Neural cell (in vitro differentiated cells): ENCODE measurements around the gene DNMT3L. TPM values are rescaled to one million over a fixed set of nuclear protein-coding genes. Genes with fewer than 3 reads are reported as not detected.
"Not testable (repeated sequence)": the region's sequence is repeated elsewhere in the genome, so short reads cannot be mapped to it uniquely, and the experiment has no call there.

Experiments used
- H2AFZ ChIP-seq: fragments of 200-600, 300-800 bp; sonication (generic), shearing (Covaris generic); 2 replicates; pipeline ENCODE4 v1.6.0; 2014; ENCODE audit warnings: low read depth, mild to moderate bottlenecking, antibody characterized with exemption, low read length, moderate library complexity
- H3F3A ChIP-seq: fragments of 200-600 bp; shearing (Covaris generic); 2 replicates; pipeline ENCODE4 v1.6.1; 2016; ENCODE audit warnings: mild to moderate bottlenecking, moderate library complexity, mixed read lengths, antibody characterized with exemption, low read length; ENCODE audit not compliant: insufficient read depth, poor library complexity, severe bottlenecking
- H3K27ac ChIP-seq: fragments of 200-600, 300-800 bp; sonication (generic), shearing (Covaris generic); 2 replicates; pipeline ENCODE4 v1.5.1; 2014; ENCODE audit warnings: mild to moderate bottlenecking, low read length, moderate library complexity
- H3K27me3 ChIP-seq: fragments of 300-800, 200-600 bp; sonication (generic), shearing (Covaris generic); 2 replicates; pipeline ENCODE4 v1.6.0; 2014; ENCODE audit warnings: mild to moderate bottlenecking, low read depth, low read length, moderate library complexity; ENCODE audit not compliant: insufficient read depth
- H3K36me3 ChIP-seq: fragments of 300-800, 200-600 bp; sonication (generic), shearing (Covaris generic); 2 replicates; pipeline ENCODE4 v1.5.1; 2014; ENCODE audit warnings: mild to moderate bottlenecking, antibody characterized with exemption, low read length, moderate library complexity; ENCODE audit not compliant: insufficient read depth
- H3K4me2 ChIP-seq: fragments of 300-800, 200-600 bp; sonication (generic), shearing (Covaris generic); 2 replicates; pipeline ENCODE4 v1.6.0; 2014; ENCODE audit warnings: mild to moderate bottlenecking, low read length
- H3K4me3 ChIP-seq: fragments of 300-800, 200-600 bp; sonication (generic), shearing (Covaris generic); 2 replicates; pipeline ENCODE4 v1.5.1; 2014; ENCODE audit warnings: mild to moderate bottlenecking, low read length, moderate library complexity
- H3K79me2 ChIP-seq: fragments of 200-600 bp; shearing (Covaris generic); replicated peaks from 2 replicates; pipeline ENCODE4 v1.6.0; 2014; ENCODE audit warnings: mild to moderate bottlenecking, low read length, moderate library complexity; ENCODE audit not compliant: insufficient read depth
- H3K9ac ChIP-seq: fragments of 300-800, 200-600 bp; sonication (generic), shearing (Covaris generic); 2 replicates; pipeline ENCODE4 v1.6.1; 2016; ENCODE audit warnings: mild to moderate bottlenecking, low read length, mixed read lengths
- H3K9me2 ChIP-seq: fragments of 200-600 bp; shearing (Covaris generic); 2 replicates; pipeline ENCODE4 v1.6.1; 2016; ENCODE audit warnings: mild to moderate bottlenecking, low read length, mixed read lengths; ENCODE audit not compliant: insufficient read depth
- H3K9me3 ChIP-seq: fragments of 200-600, 300-800 bp; sonication (generic), shearing (Covaris generic); 2 replicates; pipeline ENCODE4 v1.6.1; 2016; ENCODE audit warnings: mild to moderate bottlenecking, mixed run types, low read length, moderate library complexity, mixed read lengths
- H4K20me1 ChIP-seq: fragments of 200-600 bp; shearing (Covaris generic); 2 replicates; pipeline ENCODE4 v1.6.1; 2016; ENCODE audit warnings: mild to moderate bottlenecking, mixed run types; ENCODE audit not compliant: insufficient read depth
- polyA plus RNA-seq: library from polyadenylated mRNA; depleted of rRNA; stranded (reverse); fragments of >200 nt; gene quantifications from 2 replicates; pipeline ENCODE4 v1.2.3, GENCODE V29; 2014

Gene DNMT3L
- polyA plus RNA-seq, 1 donor from 2014 or later = not detected

DNA sequence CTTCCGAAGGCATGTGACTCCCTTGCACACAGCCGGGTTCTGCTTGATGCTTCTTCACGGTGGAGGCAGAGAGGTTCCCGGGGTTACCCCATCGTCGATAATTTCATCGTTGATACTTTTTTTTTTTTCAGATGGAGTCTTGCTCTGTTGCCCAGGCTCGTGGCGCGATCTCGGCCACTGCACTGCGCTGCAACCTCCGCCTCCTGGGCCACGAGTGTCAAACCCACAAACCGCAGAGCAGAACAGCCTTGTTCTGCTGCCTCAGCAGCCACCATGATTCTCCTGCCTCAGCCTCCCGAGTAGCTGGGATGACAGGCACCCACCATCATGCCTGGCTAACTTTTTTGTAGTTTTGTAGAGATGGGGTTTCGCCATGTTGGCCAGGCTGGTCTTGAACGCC is 41.0 kb downstream of the DNMT3L start:
- H3F3A ChIP-seq, H3K27ac ChIP-seq, H2AFZ ChIP-seq, H3K79me2 ChIP-seq, H3K36me3 ChIP-seq, H4K20me1 ChIP-seq, H3K4me2 ChIP-seq, H3K27me3 ChIP-seq, H3K4me3 ChIP-seq, H3K9ac ChIP-seq, H3K9me3 ChIP-seq, H3K9me2 ChIP-seq: not testable (repeated sequence)

- H3K27me3 ChIP-seq, H3K9ac ChIP-seq, H3K36me3 ChIP-seq, H2AFZ ChIP-seq, H3K79me2 ChIP-seq, H3F3A ChIP-seq, H3K27ac ChIP-seq, H3K4me3 ChIP-seq, H4K20me1 ChIP-seq, H3K9me3 ChIP-seq, H3K4me2 ChIP-seq, H3K9me2 ChIP-seq: not testable (repeated sequence)
Measured at GRCh38 chr21:44218461-44218860, 43.2 kb downstream of the DNMT3L start.

GRCh38 chr21:44211978-44212377 is 49.7 kb downstream of the DNMT3L start:
- H3K27me3 ChIP-seq, H4K20me1 ChIP-seq, H2AFZ ChIP-seq, H3K9ac ChIP-seq, H3K4me3 ChIP-seq, H3K9me2 ChIP-seq, H3K79me2 ChIP-seq, H3K9me3 ChIP-seq, H3K4me2 ChIP-seq, H3K36me3 ChIP-seq, H3K27ac ChIP-seq, H3F3A ChIP-seq: not testable (repeated sequence)

GRCh38 chr21:44211574-44211973 is 50.1 kb downstream of the DNMT3L start:
- not testable (repeated sequence) for H3K79me2 ChIP-seq, H2AFZ ChIP-seq, H3K9me3 ChIP-seq, H3K4me3 ChIP-seq, H3F3A ChIP-seq, H3K27ac ChIP-seq, H3K36me3 ChIP-seq, H3K4me2 ChIP-seq, H3K9me2 ChIP-seq, H3K9ac ChIP-seq, H4K20me1 ChIP-seq, H3K27me3 ChIP-seq

DNA sequence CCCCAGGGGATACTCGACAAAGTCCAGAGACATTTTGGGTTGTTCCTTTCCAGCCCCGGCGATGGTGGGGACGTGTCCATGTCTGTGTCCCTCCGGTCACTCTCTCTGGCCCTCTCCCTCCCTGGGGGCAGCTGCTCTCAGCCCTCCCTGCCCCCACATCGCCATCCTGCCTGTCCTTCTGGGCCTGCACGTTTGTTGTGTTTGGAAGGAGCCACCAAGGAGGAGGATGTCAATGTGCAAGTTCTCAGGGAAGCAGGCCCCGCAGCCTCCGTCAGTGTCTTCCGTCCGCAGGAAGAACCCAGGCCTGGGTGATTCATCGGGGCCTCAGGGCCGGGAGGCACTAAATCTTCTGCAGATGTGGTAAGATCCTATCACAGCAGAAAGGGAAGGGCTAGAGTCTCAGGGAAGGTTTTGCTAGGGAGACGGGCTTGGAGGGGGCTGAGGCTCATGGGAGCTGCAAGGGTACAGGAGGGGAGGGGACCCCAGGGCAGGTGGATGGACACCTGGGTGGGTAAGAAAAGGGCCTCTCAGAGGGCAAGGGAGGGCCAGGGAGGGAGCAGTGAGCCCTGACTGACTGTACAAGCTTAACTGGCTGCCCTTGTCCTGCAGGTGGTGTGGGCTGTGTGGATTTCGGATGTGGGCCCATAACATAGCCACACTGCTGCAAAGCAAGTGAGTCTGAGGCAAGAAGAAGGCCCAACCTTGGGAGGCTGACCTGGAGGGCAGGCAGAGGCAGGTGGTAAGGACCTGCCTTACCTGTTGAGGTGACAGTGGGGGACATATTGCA is 53.6 kb downstream of the DNMT3L start:
- not testable (repeated sequence) for H3K9me2 ChIP-seq, H3K4me3 ChIP-seq, H3F3A ChIP-seq, H3K27me3 ChIP-seq, H3K9me3 ChIP-seq, H4K20me1 ChIP-seq, H3K27ac ChIP-seq, H3K79me2 ChIP-seq, H2AFZ ChIP-seq, H3K9ac ChIP-seq, H3K4me2 ChIP-seq, H3K36me3 ChIP-seq

DNA sequence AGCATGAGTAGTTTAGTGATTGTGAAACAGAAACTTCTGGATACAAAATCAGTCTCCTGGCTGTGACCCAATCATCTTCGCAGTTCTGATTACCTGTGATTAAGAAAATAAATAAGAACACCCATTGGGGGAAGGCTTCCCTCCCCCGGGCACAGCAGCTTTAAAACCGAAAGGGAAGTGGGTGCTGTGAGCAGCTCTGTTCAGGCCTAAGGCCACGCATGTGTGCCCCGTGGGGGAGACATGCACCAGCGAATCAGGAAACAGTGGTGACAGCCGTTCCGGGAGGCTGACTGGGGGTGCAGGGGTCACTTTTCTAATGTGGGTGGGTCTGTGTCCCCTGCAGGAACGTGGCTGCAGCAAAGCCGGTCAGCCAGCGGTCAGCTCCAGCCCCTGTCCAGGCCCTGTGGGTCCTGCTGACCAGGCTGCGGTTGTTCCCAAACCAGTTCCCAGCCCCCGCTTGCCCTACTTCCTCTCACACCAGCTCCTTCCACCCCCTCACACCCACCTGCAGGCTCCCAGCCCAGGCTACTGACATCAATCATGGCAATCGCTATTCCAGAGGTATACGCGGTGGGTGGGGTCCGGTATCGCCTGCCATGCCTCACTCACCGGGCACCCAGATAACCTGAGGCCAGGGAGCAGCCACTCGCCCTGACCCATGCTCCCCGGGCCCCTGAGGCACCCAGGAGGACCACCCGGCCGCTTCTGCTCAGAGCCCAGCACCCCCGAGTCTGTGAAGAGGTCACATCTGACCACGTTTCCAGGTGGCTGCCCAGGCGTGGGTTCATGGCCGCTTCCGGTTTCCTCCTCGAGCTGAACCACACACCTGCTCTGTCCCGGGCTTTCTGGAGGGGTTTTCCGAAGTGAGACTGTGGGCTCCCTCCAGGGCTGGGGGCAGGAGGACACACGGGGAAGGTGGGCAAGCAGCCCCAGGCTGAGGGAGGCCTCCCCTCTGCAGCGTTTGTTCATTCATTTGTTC is 54.7 kb downstream of the DNMT3L start:
- not testable (repeated sequence) for H3F3A ChIP-seq, H3K27me3 ChIP-seq, H2AFZ ChIP-seq, H3K36me3 ChIP-seq, H3K27ac ChIP-seq, H4K20me1 ChIP-seq, H3K9ac ChIP-seq, H3K9me3 ChIP-seq, H3K4me3 ChIP-seq, H3K79me2 ChIP-seq, H3K4me2 ChIP-seq, H3K9me2 ChIP-seq

DNA sequence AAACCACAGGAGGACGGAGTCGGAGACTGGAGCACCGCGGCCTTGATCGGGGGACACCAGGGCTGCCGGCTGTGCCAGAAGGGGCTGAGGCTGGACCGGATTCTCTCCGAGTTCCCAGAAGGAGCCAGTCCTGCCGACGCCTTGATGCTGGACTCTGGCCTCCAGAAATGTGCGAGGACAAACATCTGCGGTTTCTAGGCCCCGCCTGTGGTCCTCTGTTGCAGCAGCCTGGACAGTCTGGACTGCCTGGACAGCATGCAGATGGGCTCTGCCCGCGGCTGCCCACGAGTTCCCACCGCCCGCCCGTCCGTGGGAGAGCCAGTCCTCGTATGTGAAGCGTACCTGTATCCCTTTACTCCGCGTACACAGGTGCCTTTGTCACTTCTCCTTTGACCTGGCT is 55.5 kb downstream of the DNMT3L start:
- H3K79me2 ChIP-seq, H3K4me2 ChIP-seq, H3K36me3 ChIP-seq, H2AFZ ChIP-seq, H3K4me3 ChIP-seq, H3K9me2 ChIP-seq, H3K27me3 ChIP-seq, H4K20me1 ChIP-seq, H3K27ac ChIP-seq, H3K9ac ChIP-seq, H3K9me3 ChIP-seq, H3F3A ChIP-seq: not testable (repeated sequence)
